GM13976 (cell line): ENCODE results near the gene GALNT7.

ENCODE experiments used
- DNase-seq: peaks from one replicate; pipeline ENCODE4 v3.0.0; 2012; ENCODE audit warnings: low spot score
- CTCF ChIP-seq: IDR thresholded peaks from 2 replicates; pipeline ENCODE4 v1.5.1; 2012; ENCODE audit warnings: borderline replicate concordance, mild to moderate bottlenecking; ENCODE audit not compliant: insufficient read depth; ENCODE audit errors: extremely low read depth, missing control alignments, control extremely low read depth
- in situ Hi-C: fragments of 300-500 bp; cut with MboI; formaldehyde crosslinking; loops from one replicate; pipeline ENCODE4 v1.12.0; 2022; ENCODE audit warnings: low sequenced_read_pairs, mixed read lengths, inconsistent platforms; ENCODE audit not compliant: unreplicated experiment

Gene GALNT7

GRCh38 chr4:173170182-173170778 is 1.7 kb downstream of the GALNT7 start:
- in situ Hi-C loops = no loop called here
- TF ChIP-seq CTCF = no peak
- DNase-seq = no peak

- TF ChIP-seq CTCF = no peak
- in situ Hi-C loops = no loop called here
- no peak for DNase-seq
Measured at GRCh38 chr4:173171098-173171497, 2.5 kb downstream of the GALNT7 start.

- in situ Hi-C loops = no loop called here
- DNase-seq = no peak
- no peak for TF ChIP-seq CTCF
Measured at GRCh38 chr4:173171987-173172386, 3.4 kb downstream of the GALNT7 start.

GRCh38 chr4:173174184-173174583 is 5.6 kb downstream of the GALNT7 start:
- in situ Hi-C loops = no loop called here
- no peak for TF ChIP-seq CTCF
- no peak for DNase-seq

GRCh38 chr4:173174594-173175012 is 6.0 kb downstream of the GALNT7 start:
- in situ Hi-C loops = no loop called here
- no peak for DNase-seq
- TF ChIP-seq CTCF = no peak

GRCh38 chr4:173176010-173176409 is 7.4 kb downstream of the GALNT7 start:
- in situ Hi-C loops = no loop called here
- TF ChIP-seq CTCF = no peak
- no peak for DNase-seq

GRCh38 chr4:173177232-173177631 is 8.6 kb downstream of the GALNT7 start:
- DNase-seq = no peak
- no peak for TF ChIP-seq CTCF
- in situ Hi-C loops = no loop called here
